Eye (tissue), 1 donor: ENCODE measurements around the gene NRIP2.

ENCODE experiments used
- DNase-seq: peaks from one replicate; pipeline ENCODE4 v3.0.0-alpha.2; 2015

NRIP2 gene

GRCh38 chr12:2804393-2805142 lies 30.3 kb downstream of the NRIP2 start:
- DNase-seq: peak; percentile 24

- DNase-seq: no peak
Observed at GRCh38 chr12:2803635-2804392, 31.0 kb downstream of the NRIP2 start.

- DNase-seq: no peak
Observed at GRCh38 chr12:2801044-2801783, 33.6 kb downstream of the NRIP2 start.

- DNase-seq: no peak
Observed at GRCh38 chr12:2800046-2800570, 34.7 kb downstream of the NRIP2 start.

- no peak for DNase-seq
Observed at GRCh38 chr12:2797721-2798418, 37.0 kb downstream of the NRIP2 start.

- DNase-seq: no peak
Observed at GRCh38 chr12:2796187-2796666, 38.6 kb downstream of the NRIP2 start.

- DNase-seq: peak; percentile 85
Observed at GRCh38 chr12:2795291-2796186, 39.3 kb downstream of the NRIP2 start.

GRCh38 chr12:2794736-2795289 lies 40.0 kb downstream of the NRIP2 start, which contains the start of gene FKBP4:
TSS of gene FKBP4 (plus strand) at chr12:2794970. CDS start at chr12:2795140, 170 bp downstream.
- peak; percentile 94 for DNase-seq

GRCh38 chr12:2794191-2794735 lies 40.6 kb downstream of the NRIP2 start:
- DNase-seq: no peak

GRCh38 chr12:2793561-2793960 lies 41.3 kb downstream of the NRIP2 start:
- no peak for DNase-seq

GRCh38 chr12:2792671-2793500 lies 41.9 kb downstream of the NRIP2 start:
- DNase-seq: peak; percentile 45

GRCh38 chr12:2791089-2791488 lies 43.7 kb downstream of the NRIP2 start:
- DNase-seq: no peak

- DNase-seq: no peak
Observed at GRCh38 chr12:2785017-2785416, 49.8 kb downstream of the NRIP2 start.

- DNase-seq: peak; percentile 88
Observed at GRCh38 chr12:2783936-2784600, 50.8 kb downstream of the NRIP2 start.

- DNase-seq: no peak
Observed at GRCh38 chr12:2779281-2779680, 55.6 kb downstream of the NRIP2 start.

- no peak for DNase-seq
Observed at GRCh38 chr12:2776129-2776806, 58.6 kb downstream of the NRIP2 start.

- no peak for DNase-seq
Observed at GRCh38 chr12:2775431-2775830, 59.4 kb downstream of the NRIP2 start.
